SK-N-SH treated with all-trans-retinoic acid at 6 μM for 48 hours (cell line): ENCODE results near the gene ZNF524.

Source experiments
- ATAC-seq: fragments of 200-7000 bp; cut with Tn5 transposase; 3 replicates; pipeline ENCODE4 v1.9.1; 2020; ENCODE audit warnings: mild to moderate bottlenecking, moderate library complexity
- ARNTL ChIP-seq: fragments of 450-650 bp; formaldehyde crosslinking; IDR thresholded peaks from 2 replicates; pipeline ENCODE4 v1.5.0; 2020; ENCODE audit warnings: low read depth, mild to moderate bottlenecking, moderate library complexity, borderline replicate concordance
- BACH2 ChIP-seq: fragments of 250-450 bp; sonication (Bioruptor Pico); IDR thresholded peaks from 2 replicates; pipeline ENCODE4 v1.9.0; 2021; ENCODE audit warnings: mild to moderate bottlenecking, borderline replicate concordance
- CREB5 ChIP-seq: fragments of 250-450 bp; sonication (Bioruptor Pico); IDR thresholded peaks from 2 replicates; pipeline ENCODE4 v1.5.1; 2020; ENCODE audit warnings: low read depth, mild to moderate bottlenecking, moderate library complexity
- ESRRG ChIP-seq: fragments of 250-450 bp; sonication (Bioruptor Pico); IDR thresholded peaks from 2 replicates; pipeline ENCODE4 v1.6.1; 2021; ENCODE audit warnings: mild to moderate bottlenecking
- GLIS3 ChIP-seq: fragments of 250-450 bp; sonication (Bioruptor Pico); IDR thresholded peaks from 2 replicates; pipeline ENCODE4 v1.5.0; 2020; ENCODE audit warnings: mild to moderate bottlenecking, moderate library complexity
- ISL1 ChIP-seq: fragments of 250-450 bp; sonication (Bioruptor Pico); IDR thresholded peaks from 2 replicates; pipeline ENCODE4 v2.1.2; 2022; ENCODE audit warnings: mild to moderate bottlenecking, moderate library complexity
- PPARA ChIP-seq: fragments of 250-450 bp; sonication (Bioruptor Pico); IDR thresholded peaks from 2 replicates; pipeline ENCODE4 v1.5.0; 2020; ENCODE audit warnings: mild to moderate bottlenecking, borderline replicate concordance
- RARB ChIP-seq: fragments of 250-450 bp; sonication (Bioruptor Pico); IDR thresholded peaks from 2 replicates; pipeline ENCODE4 v1.8.0; 2021; ENCODE audit warnings: mild to moderate bottlenecking, moderate library complexity
- SNAI2 ChIP-seq: fragments of 250-450 bp; sonication (Bioruptor Pico); IDR thresholded peaks from 2 replicates; pipeline ENCODE4 v1.5.0; 2020; ENCODE audit warnings: mild to moderate bottlenecking, moderate library complexity
- TOX ChIP-seq: fragments of 250-450 bp; sonication (Bioruptor Pico); IDR thresholded peaks from 2 replicates; pipeline ENCODE4 v1.8.0; 2021; ENCODE audit warnings: mild to moderate bottlenecking, moderate library complexity, borderline replicate concordance
- ZC3H10 ChIP-seq: fragments of 250-450 bp; sonication (Bioruptor Pico); IDR thresholded peaks from 2 replicates; pipeline ENCODE4 v1.5.1; 2021; ENCODE audit warnings: mild to moderate bottlenecking, moderate library complexity
- ZFP30 ChIP-seq: fragments of 450-650 bp; formaldehyde crosslinking; IDR thresholded peaks from 2 replicates; pipeline ENCODE4 v1.5.0; 2022; ENCODE audit warnings: mild to moderate bottlenecking, moderate library complexity
- ZNF565 ChIP-seq: fragments of 450-650 bp; formaldehyde crosslinking; conservative IDR thresholded peaks from 2 replicates; pipeline ENCODE4 v1.5.0; 2020; ENCODE audit warnings: low read depth, mild to moderate bottlenecking, moderate library complexity
- ZNF70 ChIP-seq: fragments of 450-650 bp; formaldehyde crosslinking; IDR thresholded peaks from 2 replicates; pipeline ENCODE4 v1.5.0; 2020; ENCODE audit warnings: mild to moderate bottlenecking, moderate library complexity
- ZNF8 ChIP-seq: fragments of 450-650 bp; formaldehyde crosslinking; IDR thresholded peaks from 2 replicates; pipeline ENCODE4 v1.5.0; 2020; ENCODE audit warnings: mild to moderate bottlenecking, moderate library complexity
- TF ChIP-seq, protein P1 (sequence below): fragments of 250-450 bp; sonication (Bioruptor Pico); IDR thresholded peaks from 2 replicates; pipeline ENCODE4 v1.5.1; 2021; ENCODE audit warnings: mild to moderate bottlenecking, moderate library complexity
- TF ChIP-seq, protein P2 (sequence below): fragments of 250-450 bp; sonication (Bioruptor Pico); IDR thresholded peaks from 2 replicates; pipeline ENCODE4 v1.8.0; 2020; ENCODE audit warnings: mild to moderate bottlenecking, moderate library complexity, borderline replicate concordance
- TF ChIP-seq, protein P3 (sequence below): fragments of 250-450 bp; sonication (Bioruptor Pico); IDR thresholded peaks from 2 replicates; pipeline ENCODE4 v1.8.0; 2021; ENCODE audit warnings: low read depth, mild to moderate bottlenecking, moderate library complexity, borderline replicate concordance
- TF ChIP-seq, protein P4 (sequence below): fragments of 250-450 bp; sonication (Bioruptor Pico); IDR thresholded peaks from 2 replicates; pipeline ENCODE4 v1.5.0; 2020; ENCODE audit warnings: mild to moderate bottlenecking, moderate library complexity

Gene ZNF524

DNA sequence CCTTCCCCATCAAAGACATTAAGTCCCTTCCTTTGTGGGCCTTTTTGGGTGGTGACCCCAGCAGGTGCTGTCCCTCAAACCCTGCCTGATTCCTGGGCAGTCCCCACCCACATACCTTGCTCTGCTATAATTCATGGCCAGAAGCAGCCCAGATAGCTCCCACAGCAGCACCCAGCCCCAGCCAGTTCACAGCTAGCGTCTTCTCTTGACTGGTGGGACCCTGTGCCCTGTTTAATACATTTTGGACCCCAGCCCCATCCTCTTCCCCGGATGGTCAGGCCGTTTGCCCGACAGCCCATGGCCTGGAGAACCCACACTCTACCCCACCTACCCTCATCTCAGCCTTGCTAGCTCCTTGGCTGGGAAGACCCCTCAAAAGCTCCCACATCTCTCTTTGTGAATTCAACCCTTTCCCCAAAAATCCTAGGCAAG lies 50.1 kb downstream of the ZNF524 start:
- ATAC-seq: no peak

DNA sequence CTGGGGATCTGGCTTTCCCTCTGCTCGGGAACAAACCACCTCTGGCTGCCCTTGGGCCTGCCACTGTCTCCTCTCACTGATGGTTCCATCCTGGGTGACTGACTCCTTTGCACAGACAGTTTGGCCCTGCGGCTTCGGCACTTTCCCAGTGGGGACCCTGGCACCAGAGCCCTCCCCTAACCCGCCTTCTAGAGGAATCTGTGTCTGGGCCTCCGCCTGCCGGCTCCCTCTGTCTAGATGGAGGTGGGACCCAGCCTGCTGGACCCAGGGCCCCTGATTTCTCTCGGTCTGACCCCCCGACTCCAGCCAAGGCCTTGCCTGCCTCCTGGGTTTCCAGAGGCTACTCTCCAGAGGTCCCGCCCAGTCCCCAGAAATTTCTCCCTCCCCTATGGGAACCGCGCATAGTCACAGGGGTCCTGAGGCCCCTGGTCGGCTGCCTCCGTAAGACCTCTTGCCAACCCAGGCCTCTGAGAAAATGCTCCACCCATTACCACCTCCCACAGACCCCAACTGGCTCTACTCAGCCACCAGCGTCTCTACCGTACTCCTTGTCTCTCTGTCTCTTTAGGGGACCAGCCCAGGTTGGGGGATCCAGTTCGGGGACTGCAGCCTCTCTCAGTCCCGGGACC lies 50.6 kb downstream of the ZNF524 start:
- ATAC-seq: no peak
- TF ChIP-seq CREB5 (CRISPR knock-in tag) (no peak), ZFP30 (CRISPR knock-in tag) (no peak)
- TF ChIP-seq, protein P1, sequence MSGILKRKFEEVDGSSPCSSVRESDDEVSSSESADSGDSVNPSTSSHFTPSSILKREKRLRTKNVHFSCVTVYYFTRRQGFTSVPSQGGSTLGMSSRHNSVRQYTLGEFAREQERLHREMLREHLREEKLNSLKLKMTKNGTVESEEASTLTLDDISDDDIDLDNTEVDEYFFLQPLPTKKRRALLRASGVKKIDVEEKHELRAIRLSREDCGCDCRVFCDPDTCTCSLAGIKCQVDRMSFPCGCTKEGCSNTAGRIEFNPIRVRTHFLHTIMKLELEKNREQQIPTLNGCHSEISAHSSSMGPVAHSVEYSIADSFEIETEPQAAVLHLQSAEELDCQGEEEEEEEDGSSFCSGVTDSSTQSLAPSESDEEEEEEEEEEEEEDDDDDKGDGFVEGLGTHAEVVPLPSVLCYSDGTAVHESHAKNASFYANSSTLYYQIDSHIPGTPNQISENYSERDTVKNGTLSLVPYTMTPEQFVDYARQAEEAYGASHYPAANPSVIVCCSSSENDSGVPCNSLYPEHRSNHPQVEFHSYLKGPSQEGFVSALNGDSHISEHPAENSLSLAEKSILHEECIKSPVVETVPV (CRISPR knock-in tag): no peak

More for the DNA sequence above, 50.1 kb downstream of the ZNF524 start:
- TF ChIP-seq ISL1 (CRISPR knock-in tag): no peak
- TF ChIP-seq GLIS3 (CRISPR knock-in tag): no peak
- no peak for TF ChIP-seq ZNF565 (CRISPR knock-in tag)
- TF ChIP-seq ZC3H10 (CRISPR knock-in tag): no peak
- TF ChIP-seq ZFP30 (CRISPR knock-in tag): no peak
- TF ChIP-seq ZNF8: no peak
- TF ChIP-seq CREB5 (CRISPR knock-in tag): no peak
- TF ChIP-seq, protein P1 (CRISPR knock-in tag): no peak
- no peak for TF ChIP-seq RARB
- TF ChIP-seq, protein P2, sequence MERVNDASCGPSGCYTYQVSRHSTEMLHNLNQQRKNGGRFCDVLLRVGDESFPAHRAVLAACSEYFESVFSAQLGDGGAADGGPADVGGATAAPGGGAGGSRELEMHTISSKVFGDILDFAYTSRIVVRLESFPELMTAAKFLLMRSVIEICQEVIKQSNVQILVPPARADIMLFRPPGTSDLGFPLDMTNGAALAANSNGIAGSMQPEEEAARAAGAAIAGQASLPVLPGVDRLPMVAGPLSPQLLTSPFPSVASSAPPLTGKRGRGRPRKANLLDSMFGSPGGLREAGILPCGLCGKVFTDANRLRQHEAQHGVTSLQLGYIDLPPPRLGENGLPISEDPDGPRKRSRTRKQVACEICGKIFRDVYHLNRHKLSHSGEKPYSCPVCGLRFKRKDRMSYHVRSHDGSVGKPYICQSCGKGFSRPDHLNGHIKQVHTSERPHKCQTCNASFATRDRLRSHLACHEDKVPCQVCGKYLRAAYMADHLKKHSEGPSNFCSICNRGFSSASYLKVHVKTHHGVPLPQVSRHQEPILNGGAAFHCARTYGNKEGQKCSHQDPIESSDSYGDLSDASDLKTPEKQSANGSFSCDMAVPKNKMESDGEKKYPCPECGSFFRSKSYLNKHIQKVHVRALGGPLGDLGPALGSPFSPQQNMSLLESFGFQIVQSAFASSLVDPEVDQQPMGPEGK (CRISPR knock-in tag): no peak
- TF ChIP-seq ARNTL (CRISPR knock-in tag): no peak
- TF ChIP-seq, protein P3, sequence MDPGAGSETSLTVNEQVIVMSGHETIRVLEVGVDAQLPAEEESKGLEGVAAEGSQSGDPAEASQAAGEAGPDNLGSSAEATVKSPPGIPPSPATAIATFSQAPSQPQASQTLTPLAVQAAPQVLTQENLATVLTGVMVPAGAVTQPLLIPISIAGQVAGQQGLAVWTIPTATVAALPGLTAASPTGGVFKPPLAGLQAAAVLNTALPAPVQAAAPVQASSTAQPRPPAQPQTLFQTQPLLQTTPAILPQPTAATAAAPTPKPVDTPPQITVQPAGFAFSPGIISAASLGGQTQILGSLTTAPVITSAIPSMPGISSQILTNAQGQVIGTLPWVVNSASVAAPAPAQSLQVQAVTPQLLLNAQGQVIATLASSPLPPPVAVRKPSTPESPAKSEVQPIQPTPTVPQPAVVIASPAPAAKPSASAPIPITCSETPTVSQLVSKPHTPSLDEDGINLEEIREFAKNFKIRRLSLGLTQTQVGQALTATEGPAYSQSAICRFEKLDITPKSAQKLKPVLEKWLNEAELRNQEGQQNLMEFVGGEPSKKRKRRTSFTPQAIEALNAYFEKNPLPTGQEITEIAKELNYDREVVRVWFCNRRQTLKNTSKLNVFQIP (CRISPR knock-in tag): no peak
- no peak for TF ChIP-seq ESRRG (CRISPR knock-in tag)
- TF ChIP-seq SNAI2 (CRISPR knock-in tag): no peak
- TF ChIP-seq, all 23 proteins: peak for 0

DNA sequence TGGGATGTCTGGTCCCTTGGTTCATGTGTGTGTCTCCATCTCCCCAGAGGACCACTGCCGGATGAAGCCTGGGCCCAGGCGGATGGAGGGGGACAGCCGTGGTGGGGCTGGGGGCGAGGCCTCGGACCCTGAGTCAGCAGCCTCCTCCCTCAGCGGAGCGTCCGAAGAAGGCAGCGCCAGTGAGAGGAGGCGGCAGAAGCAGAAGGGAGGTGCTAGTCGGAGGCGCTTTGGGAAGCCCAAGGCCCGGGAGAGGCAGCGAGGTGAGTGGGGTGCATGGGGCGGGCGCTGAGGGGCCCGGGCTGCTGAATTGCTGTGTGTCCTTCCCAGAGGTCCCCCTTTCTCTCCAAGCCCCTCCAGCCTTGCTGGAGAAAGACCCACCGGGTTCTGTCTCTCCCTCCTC lies 51.1 kb downstream of the ZNF524 start:
- TF ChIP-seq ESRRG (CRISPR knock-in tag) (no peak), ZFP30 (CRISPR knock-in tag) (no peak), ZNF565 (CRISPR knock-in tag) (no peak), ZNF70 (CRISPR knock-in tag) (no peak), RARB (no peak), GLIS3 (CRISPR knock-in tag) (no peak), PPARA (CRISPR knock-in tag) (no peak), BACH2 (no peak), TOX (no peak)
- TF ChIP-seq, protein P4, sequence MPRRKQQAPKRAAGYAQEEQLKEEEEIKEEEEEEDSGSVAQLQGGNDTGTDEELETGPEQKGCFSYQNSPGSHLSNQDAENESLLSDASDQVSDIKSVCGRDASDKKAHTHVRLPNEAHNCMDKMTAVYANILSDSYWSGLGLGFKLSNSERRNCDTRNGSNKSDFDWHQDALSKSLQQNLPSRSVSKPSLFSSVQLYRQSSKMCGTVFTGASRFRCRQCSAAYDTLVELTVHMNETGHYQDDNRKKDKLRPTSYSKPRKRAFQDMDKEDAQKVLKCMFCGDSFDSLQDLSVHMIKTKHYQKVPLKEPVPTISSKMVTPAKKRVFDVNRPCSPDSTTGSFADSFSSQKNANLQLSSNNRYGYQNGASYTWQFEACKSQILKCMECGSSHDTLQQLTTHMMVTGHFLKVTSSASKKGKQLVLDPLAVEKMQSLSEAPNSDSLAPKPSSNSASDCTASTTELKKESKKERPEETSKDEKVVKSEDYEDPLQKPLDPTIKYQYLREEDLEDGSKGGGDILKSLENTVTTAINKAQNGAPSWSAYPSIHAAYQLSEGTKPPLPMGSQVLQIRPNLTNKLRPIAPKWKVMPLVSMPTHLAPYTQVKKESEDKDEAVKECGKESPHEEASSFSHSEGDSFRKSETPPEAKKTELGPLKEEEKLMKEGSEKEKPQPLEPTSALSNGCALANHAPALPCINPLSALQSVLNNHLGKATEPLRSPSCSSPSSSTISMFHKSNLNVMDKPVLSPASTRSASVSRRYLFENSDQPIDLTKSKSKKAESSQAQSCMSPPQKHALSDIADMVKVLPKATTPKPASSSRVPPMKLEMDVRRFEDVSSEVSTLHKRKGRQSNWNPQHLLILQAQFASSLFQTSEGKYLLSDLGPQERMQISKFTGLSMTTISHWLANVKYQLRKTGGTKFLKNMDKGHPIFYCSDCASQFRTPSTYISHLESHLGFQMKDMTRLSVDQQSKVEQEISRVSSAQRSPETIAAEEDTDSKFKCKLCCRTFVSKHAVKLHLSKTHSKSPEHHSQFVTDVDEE: no peak
- TF ChIP-seq, protein P3 (CRISPR knock-in tag): no peak

More for the DNA sequence above, 51.1 kb downstream of the ZNF524 start:
- no peak for ATAC-seq
